Endodermal cell (in vitro differentiated cells): ENCODE measurements around the gene MRTFA. TPM values are rescaled to one million over a fixed set of nuclear protein-coding genes. Genes with fewer than 3 reads are reported as not detected.

Experiments used
- DNase-seq: peaks from one replicate; pipeline ENCODE4 v3.0.0-alpha.2; 2017
- H3K27ac ChIP-seq: 2 replicates; pipeline ENCODE4 v1.5.1; 2013; ENCODE audit warnings: mild to moderate bottlenecking, low read depth, low read length, moderate library complexity
- H3K27me3 ChIP-seq: 2 replicates; pipeline ENCODE4 v1.6.1; 2013; ENCODE audit warnings: mild to moderate bottlenecking, low read length, moderate library complexity; ENCODE audit not compliant: insufficient read depth, control insufficient read depth, poor library complexity, severe bottlenecking
- H3K36me3 ChIP-seq: 2 replicates; pipeline ENCODE4 v1.7.0; 2013; ENCODE audit warnings: mild to moderate bottlenecking, low read length, moderate library complexity; ENCODE audit not compliant: control insufficient read depth, insufficient read depth
- H3K4me1 ChIP-seq: one replicate; pipeline ENCODE4 v1.7.0; 2013; ENCODE audit warnings: low read length; ENCODE audit not compliant: control insufficient read depth, insufficient read depth
- H3K4me3 ChIP-seq: 2 replicates; pipeline ENCODE4 v1.5.1; 2013; ENCODE audit warnings: mild to moderate bottlenecking, low read length, moderate library complexity
- H3K9ac ChIP-seq: 2 replicates; pipeline ENCODE4 v1.6.1; 2013; ENCODE audit warnings: mild to moderate bottlenecking, low read length, moderate library complexity; ENCODE audit not compliant: poor library complexity, severe bottlenecking; ENCODE audit errors: extremely low read depth
- H3K9me3 ChIP-seq: 2 replicates; pipeline ENCODE4 v1.6.1; 2013; ENCODE audit warnings: mild to moderate bottlenecking, low read length, moderate library complexity; ENCODE audit not compliant: control insufficient read depth
- H3K27ac Mint-ChIP-seq: 2 replicates; pipeline ENCODE4 v1.8.0; 2020; ENCODE audit warnings: mixed read lengths
- H3K27me3 Mint-ChIP-seq: 2 replicates; pipeline ENCODE4 v1.8.0; 2021; ENCODE audit warnings: mild to moderate bottlenecking, mixed read lengths; ENCODE audit not compliant: insufficient read depth
- H3K36me3 Mint-ChIP-seq: 2 replicates; pipeline ENCODE4 v1.8.0; 2020; ENCODE audit warnings: low read depth, mixed read lengths
- H3K4me1 Mint-ChIP-seq: 2 replicates; pipeline ENCODE4 v1.8.0; 2020; ENCODE audit warnings: mixed read lengths
- H3K4me3 Mint-ChIP-seq: 2 replicates; pipeline ENCODE4 v1.8.0; 2020; ENCODE audit warnings: mild to moderate bottlenecking, moderate library complexity, mixed read lengths
- H3K9me3 Mint-ChIP-seq: 2 replicates; pipeline ENCODE4 v1.8.0; 2020; ENCODE audit warnings: mild to moderate bottlenecking, mixed read lengths
- CTCF ChIP-seq: fragments of 200-600 bp; sonication (generic); conservative IDR thresholded peaks from 2 replicates; pipeline ENCODE4 v1.5.0; 2021; ENCODE audit warnings: antibody characterized with exemption, mild to moderate bottlenecking
- WGBS, 2 experiments: methylation state at CpG; one replicate each; pipeline versions ENCODE4 v1.1.5 to v1.1.7; 2013; ENCODE audit warnings: missing lambda C conversion rate in 2 of 2, mixed read lengths in 1 of 2; ENCODE audit not compliant: insufficient coverage in 1 of 2, insufficient read length in 1 of 2; 5-methylcytosine and 5-hydroxymethylcytosine counted together
- total RNA-seq, 2 donors: library from RNA; stranded (reverse); fragmentation: NEBNext Ultra II Directional in 1 of 2; extraction: Animal tissue kit (Norgen Biotek cat#: 25700) in 1 of 2; gene quantifications; 2 replicates in 1 of 2; 3 replicates in 1 of 2; pipeline ENCODE4 v1.2.1, GENCODE V29; 2021

MRTFA gene
- total RNA-seq, 2 donors from 2014 or later, result 43.3 to 44.7 TPM

GRCh38 chr22:40462195-40462984, 174.1 kb downstream of the MRTFA start:
- Histone ChIP-seq H3K9ac (no peak overlapping the region), H3K4me3 (no peak overlapping the region), H3K9me3 (no peaks in the 10 kb centered on the region), H3K27me3 (no peaks in the 10 kb centered on the region), H3K4me1 (peaks cover 3% of the 10 kb centered on the region), H3K36me3 (peaks cover 12% of the 10 kb centered on the region), H3K27ac (peak overlapping the region; percentile 1)
- Mint-ChIP-seq H3K4me3 (no peak overlapping the region), H3K36me3 (peaks cover 14% of the 10 kb centered on the region), H3K9me3 (no peaks in the 10 kb centered on the region), H3K27ac (no peak overlapping the region), H3K4me1 (peaks cover 4% of the 10 kb centered on the region), H3K27me3 (no peaks in the 10 kb centered on the region)
- no peak for TF ChIP-seq CTCF
- WGBS, 2 experiments, result 96 to 98% methylated on average over 6 to 7 of the region's 7 CpGs
- no peak for DNase-seq

- DNase-seq, result no peak
- no peaks in the 10 kb centered on the region for H3K9me3 Mint-ChIP-seq
- Histone ChIP-seq H3K9ac (no peak overlapping the region), H3K36me3 (no peaks in the 10 kb centered on the region), H3K27me3 (no peaks in the 10 kb centered on the region), H3K27ac (no peak overlapping the region), H3K4me1 (peaks cover 2% of the 10 kb centered on the region), H3K4me3 (no peak overlapping the region), H3K9me3 (no peaks in the 10 kb centered on the region)
- peaks cover 2% of the 10 kb centered on the region for H3K36me3 Mint-ChIP-seq
- H3K27me3 Mint-ChIP-seq, result no peaks in the 10 kb centered on the region
- no peak overlapping the region for H3K27ac Mint-ChIP-seq
- TF ChIP-seq CTCF, result no peak
- H3K4me1 Mint-ChIP-seq, result peaks cover 27% of the 10 kb centered on the region
- no peak overlapping the region for H3K4me3 Mint-ChIP-seq
These were observed 182.8 kb downstream of the MRTFA start for GRCh38 chr22:40453671-40454070.

DNA sequence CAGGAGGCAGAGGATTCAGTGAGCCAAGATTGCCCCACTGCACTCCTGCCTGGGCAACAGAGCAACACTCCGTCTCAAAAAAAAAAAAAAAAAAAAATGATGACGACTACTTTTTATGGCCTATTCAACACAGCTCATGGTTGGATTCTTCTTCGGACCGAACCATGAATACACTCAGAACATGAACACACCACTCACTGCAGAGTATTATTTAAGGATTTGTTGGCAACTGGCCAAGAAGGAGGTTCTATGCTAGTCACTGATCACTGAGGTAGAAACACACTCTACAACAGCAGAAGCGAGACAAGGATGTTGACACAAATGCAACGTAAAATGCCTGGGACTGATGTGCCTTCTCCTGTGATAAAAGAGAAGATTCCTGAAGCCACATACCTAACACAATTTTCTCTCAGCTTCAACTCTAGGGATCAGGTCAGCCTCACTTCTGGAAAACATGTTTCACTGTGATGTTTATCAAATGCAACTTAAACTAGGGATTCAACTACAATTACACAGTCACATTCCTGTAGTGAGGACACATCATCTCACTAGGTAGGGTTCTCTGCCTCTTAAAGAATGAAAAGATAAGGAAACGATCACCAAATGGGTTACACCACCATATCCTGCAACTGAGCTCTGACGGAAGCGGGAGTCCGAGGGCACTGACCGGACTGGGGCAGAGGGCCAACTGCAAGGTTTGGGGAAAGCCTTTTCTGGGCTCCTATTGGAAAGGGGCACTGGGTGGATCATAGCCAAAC, 183.6 kb downstream of the MRTFA start:
- peaks cover 2% of the 10 kb centered on the region for H3K4me1 ChIP-seq
- H3K9me3 ChIP-seq, result no peaks in the 10 kb centered on the region
- peaks cover 2% of the 10 kb centered on the region for H3K36me3 Mint-ChIP-seq
- peaks cover 27% of the 10 kb centered on the region for H3K4me1 Mint-ChIP-seq
- no peak overlapping the region for H3K9ac ChIP-seq
- H3K27ac Mint-ChIP-seq, result peak overlapping the region; percentile 11
- WGBS, 2 experiments, result 96% methylated on average over 7 to 10 of the region's 11 CpGs
- no peaks in the 10 kb centered on the region for H3K9me3 Mint-ChIP-seq
- H3K4me3 Mint-ChIP-seq, result no peak overlapping the region
- H3K27me3 ChIP-seq, result no peaks in the 10 kb centered on the region
- no peak for DNase-seq
- H3K4me3 ChIP-seq, result no peak overlapping the region
- H3K27ac ChIP-seq, result no peak overlapping the region
- no peaks in the 10 kb centered on the region for H3K36me3 ChIP-seq
- H3K27me3 Mint-ChIP-seq, result no peaks in the 10 kb centered on the region
- no peak for TF ChIP-seq CTCF
